Activated CD4-positive, alpha-beta T cell treated with anti-CD3 and anti-CD28 coated beads for 36 hours (primary cell): Measurements from ENCODE around the gene S100A10. TPM values are rescaled to one million over a fixed set of nuclear protein-coding genes. Genes with fewer than 3 reads are reported as not detected.

Experiments
- ATAC-seq: fragments of 200-7000 bp; cut with Tn5 transposase; one replicate; pipeline ENCODE4 v1.10.0; 2021; ENCODE audit warnings: mild to moderate bottlenecking, moderate library complexity
- CTCF ChIA-PET: fragments of 350-600 bp; sonication (Branson Sonifier 250); formaldehyde crosslinking; loops from one replicate; lab custom pipeline; 2021; ENCODE audit warnings: antibody characterized with exemption; lab: Charles Lee
- POLR2A ChIA-PET: fragments of 350-600 bp; sonication (Branson Sonifier 250); formaldehyde crosslinking; loops from one replicate; lab custom pipeline; 2021; ENCODE audit warnings: antibody characterized with exemption, inconsistent platforms; lab: Charles Lee
- DNase-seq: peaks from one replicate; pipeline ENCODE4 v3.0.0-alpha.2; 2020
- H3K27ac Mint-ChIP-seq: one replicate; pipeline ENCODE4 v1.8.0; 2021; ENCODE audit warnings: mixed read lengths
- H3K27me3 Mint-ChIP-seq: one replicate; pipeline ENCODE4 v1.8.0; 2021; ENCODE audit warnings: mixed read lengths
- H3K36me3 Mint-ChIP-seq: one replicate; pipeline ENCODE4 v1.8.0; 2021; ENCODE audit warnings: low read depth, mixed read lengths
- H3K4me1 Mint-ChIP-seq: one replicate; pipeline ENCODE4 v1.8.0; 2021; ENCODE audit warnings: mixed read lengths
- H3K4me3 Mint-ChIP-seq: one replicate; pipeline ENCODE4 v1.8.0; 2021; ENCODE audit warnings: mild to moderate bottlenecking, moderate library complexity, mixed read lengths
- H3K9me3 Mint-ChIP-seq: one replicate; pipeline ENCODE4 v1.8.0; 2021; ENCODE audit warnings: low read depth, mixed read lengths
- intact Hi-C, 2 experiments: fragments of 100-400 bp; cut with DNase I in 1 of 2; cut with micrococcal nuclease in 1 of 2; formaldehyde crosslinking; loops; one replicate each; pipeline versions ENCODE4 v1.14.2 to v1.15.1; 2022 to 2024; cut with DNase I, micrococcal nuclease
- total RNA-seq, 2 experiments: library from RNA; stranded (reverse); gene quantifications; one replicate each; pipeline ENCODE4 v1.2.3, GENCODE V29; 2021

The S100A10 gene
- total RNA-seq, 2 experiments from 2014 or later = 230 to 246 TPM

- POLR2A ChIA-PET = interaction anchor here (0.7 kb wide), 1 partner anchor 12 kb away, joined by 4 read pairs; no protein-coding TSS in a partner anchor
- Mint-ChIP-seq H3K4me1 (peaks cover 17% of the 10 kb centered on the region), H3K36me3 (peaks cover 21% of the 10 kb centered on the region), H3K27ac (no peak overlapping the region), H3K9me3 (no peaks in the 10 kb centered on the region), H3K4me3 (no peak overlapping the region), H3K27me3 (no peaks in the 10 kb centered on the region)
- CTCF ChIA-PET = interaction anchor here (0.7 to 2.3 kb wide), 4 partner anchors 10 to 69 kb away, joined by 3 to 11 read pairs (median 4); no protein-coding TSS in a partner anchor
- DNase-seq (no peak), ATAC-seq (no peak)
- intact Hi-C loops = no loop called here
Observed at GRCh38 chr1:151977662-151978230, 15.9 kb downstream of the S100A10 start.

GRCh38 chr1:151976858-151977257 lies 16.8 kb downstream of the S100A10 start:
- Mint-ChIP-seq H3K4me1 (peaks cover 20% of the 10 kb centered on the region), H3K36me3 (peaks cover 13% of the 10 kb centered on the region), H3K27me3 (no peaks in the 10 kb centered on the region), H3K27ac (no peak overlapping the region), H3K9me3 (no peaks in the 10 kb centered on the region), H3K4me3 (no peak overlapping the region)
- DNase-seq (no peak), ATAC-seq (no peak)
- ChIA-PET POLR2A (interaction anchor here (0.7 kb wide), 1 partner anchor 13 kb away, joined by 4 read pairs; no protein-coding TSS in a partner anchor), CTCF (interaction anchor here (1.0 to 2.3 kb wide), 5 partner anchors 9 to 68 kb away, joined by 3 to 11 read pairs (median 4); no protein-coding TSS in a partner anchor)
- intact Hi-C loops = no loop called here

GRCh38 chr1:151976015-151976343 lies 17.7 kb downstream of the S100A10 start:
- intact Hi-C loops = no loop called here
- Mint-ChIP-seq H3K9me3 (no peaks in the 10 kb centered on the region), H3K27ac (no peak overlapping the region), H3K27me3 (no peaks in the 10 kb centered on the region), H3K36me3 (peaks cover 6% of the 10 kb centered on the region), H3K4me1 (peaks cover 20% of the 10 kb centered on the region), H3K4me3 (no peak overlapping the region)
- ChIA-PET CTCF (interaction anchor here (0.8 to 2.3 kb wide), 8 partner anchors 8 to 446 kb away, joined by 3 to 11 read pairs (median 6); no protein-coding TSS in a partner anchor), POLR2A (no interaction called here)
- ATAC-seq (no peak), DNase-seq (no peak)

GRCh38 chr1:151975311-151976014 lies 18.2 kb downstream of the S100A10 start:
- H3K27ac Mint-ChIP-seq = no peak overlapping the region
- DNase-seq (no peak), ATAC-seq (no peak)
- H3K4me3 Mint-ChIP-seq = no peak overlapping the region
- ChIA-PET CTCF (interaction anchor here (0.8 to 2.2 kb wide), 7 partner anchors 8 to 59 kb away, joined by 3 to 9 read pairs (median 4); no protein-coding TSS in a partner anchor), POLR2A (no interaction called here)
- peaks cover under 1% of the 10 kb centered on the region for H3K36me3 Mint-ChIP-seq
- intact Hi-C loops = no loop called here
- H3K27me3 Mint-ChIP-seq = no peaks in the 10 kb centered on the region
- H3K4me1 Mint-ChIP-seq = peaks cover 16% of the 10 kb centered on the region
- no peaks in the 10 kb centered on the region for H3K9me3 Mint-ChIP-seq

GRCh38 chr1:151972542-151973248 lies 21.0 kb downstream of the S100A10 start:
- intact Hi-C loops = loop anchor here (1.0 kb wide), 2 partner anchors 12 to 21 kb away; partner anchors contain the start of gene S100A10 (in 1 of the 2)
- POLR2A ChIA-PET = interaction anchor here (0.7 kb wide), 1 partner anchor 28 kb away, joined by 3 read pairs; no protein-coding TSS in a partner anchor
- Mint-ChIP-seq H3K4me3 (no peak overlapping the region), H3K36me3 (no peaks in the 10 kb centered on the region), H3K27ac (peak overlapping the region; percentile 58), H3K27me3 (no peaks in the 10 kb centered on the region), H3K4me1 (peaks cover 21% of the 10 kb centered on the region), H3K9me3 (no peaks in the 10 kb centered on the region)
- CTCF ChIA-PET = interaction anchor here (0.6 to 11.2 kb wide), 11 partner anchors 9 to 214 kb away, joined by 3 to 172 read pairs (median 4); no protein-coding TSS in a partner anchor
- ATAC-seq = peak; percentile 94
- DNase-seq = peak; percentile 58

GRCh38 chr1:151970626-151971025 lies 23.0 kb downstream of the S100A10 start:
- no peak overlapping the region for H3K4me3 Mint-ChIP-seq
- DNase-seq (no peak), ATAC-seq (no peak)
- no peaks in the 10 kb centered on the region for H3K36me3 Mint-ChIP-seq
- ChIA-PET CTCF (interaction anchor here (0.7 to 11.2 kb wide), 8 partner anchors 14 to 394 kb away, joined by 3 to 172 read pairs (median 18); partner anchors contain the start of gene S100A11), POLR2A (interaction anchor here (0.6 kb wide), 1 partner anchor 31 kb away, joined by 3 read pairs; no protein-coding TSS in a partner anchor)
- intact Hi-C loops = no loop called here
- peaks cover 21% of the 10 kb centered on the region for H3K4me1 Mint-ChIP-seq
- H3K27me3 Mint-ChIP-seq = no peaks in the 10 kb centered on the region
- H3K27ac Mint-ChIP-seq = no peak overlapping the region
- no peaks in the 10 kb centered on the region for H3K9me3 Mint-ChIP-seq

- H3K27ac Mint-ChIP-seq = no peak overlapping the region
- POLR2A ChIA-PET = interaction anchor here (0.6 kb wide), 1 partner anchor 31 kb away, joined by 3 read pairs; no protein-coding TSS in a partner anchor
Observed at GRCh38 chr1:151970128-151970527, 23.5 kb downstream of the S100A10 start.

GRCh38 chr1:151968791-151969399 lies 24.8 kb downstream of the S100A10 start:
- CTCF ChIA-PET = interaction anchor here (1.1 to 11.2 kb wide), 21 partner anchors 10 to 216 kb away, joined by 3 to 172 read pairs (median 7); partner anchors contain the start of gene S100A11
- no peaks in the 10 kb centered on the region for H3K36me3 Mint-ChIP-seq

More at GRCh38 chr1:151970128-151970527, 23.5 kb downstream of the S100A10 start:
- no peaks in the 10 kb centered on the region for H3K27me3 Mint-ChIP-seq
- H3K36me3 Mint-ChIP-seq = no peaks in the 10 kb centered on the region
- no peaks in the 10 kb centered on the region for H3K9me3 Mint-ChIP-seq
- CTCF ChIA-PET = interaction anchor here (0.7 to 11.2 kb wide), 11 partner anchors 14 to 212 kb away, joined by 3 to 172 read pairs (median 5); partner anchors contain the start of gene S100A11
- DNase-seq (no peak), ATAC-seq (no peak)
- H3K4me1 Mint-ChIP-seq = peaks cover 21% of the 10 kb centered on the region
- intact Hi-C loops = no loop called here
- no peak overlapping the region for H3K4me3 Mint-ChIP-seq

GRCh38 chr1:151968058-151968457 lies 25.6 kb downstream of the S100A10 start:
- ChIA-PET POLR2A (interaction anchor here (0.5 to 0.6 kb wide), 3 partner anchors 67 to 354 kb away, joined by 3 to 4 read pairs (median 3); no protein-coding TSS in a partner anchor), CTCF (interaction anchor here (0.6 to 11.2 kb wide), 28 partner anchors 8 to 217 kb away, joined by 3 to 172 read pairs (median 5); partner anchors contain the start of gene S100A11)
- no peak overlapping the region for H3K27ac Mint-ChIP-seq
- DNase-seq (peak; percentile 63), ATAC-seq (peak; percentile 78)
- H3K36me3 Mint-ChIP-seq = no peaks in the 10 kb centered on the region
- no peaks in the 10 kb centered on the region for H3K9me3 Mint-ChIP-seq
- no peak overlapping the region for H3K4me3 Mint-ChIP-seq
- H3K4me1 Mint-ChIP-seq = peaks cover 18% of the 10 kb centered on the region
- intact Hi-C loops = loop anchor here (1.0 to 10.0 kb wide), 6 partner anchors 29 to 217 kb away; no protein-coding TSS in a partner anchor
- no peaks in the 10 kb centered on the region for H3K27me3 Mint-ChIP-seq

More at GRCh38 chr1:151968791-151969399, 24.8 kb downstream of the S100A10 start:
- no peaks in the 10 kb centered on the region for H3K27me3 Mint-ChIP-seq
- H3K4me3 Mint-ChIP-seq = no peak overlapping the region
- intact Hi-C loops = loop anchor here (1.0 to 10.0 kb wide), 6 partner anchors 28 to 216 kb away; no protein-coding TSS in a partner anchor
- peaks cover 21% of the 10 kb centered on the region for H3K4me1 Mint-ChIP-seq
- no peaks in the 10 kb centered on the region for H3K9me3 Mint-ChIP-seq
- H3K27ac Mint-ChIP-seq = no peak overlapping the region
- ATAC-seq = no peak
- no peak for DNase-seq
- POLR2A ChIA-PET = interaction anchor here (0.5 kb wide), 1 partner anchor 78 kb away, joined by 3 read pairs; no protein-coding TSS in a partner anchor

GRCh38 chr1:151967091-151967490 lies 26.6 kb downstream of the S100A10 start:
- Mint-ChIP-seq H3K36me3 (no peaks in the 10 kb centered on the region), H3K27me3 (no peaks in the 10 kb centered on the region), H3K4me1 (peaks cover 9% of the 10 kb centered on the region), H3K9me3 (no peaks in the 10 kb centered on the region), H3K4me3 (no peak overlapping the region), H3K27ac (no peak overlapping the region)
- no peak for ATAC-seq
- ChIA-PET POLR2A (no interaction called here), CTCF (interaction anchor here (0.7 to 11.2 kb wide), 13 partner anchors 8 to 83 kb away, joined by 3 to 172 read pairs (median 8); partner anchors contain the start of gene S100A11)
- no peak for DNase-seq
- intact Hi-C loops = loop anchor here (5.0 to 10.0 kb wide), 2 partner anchors 35 to 218 kb away; no protein-coding TSS in a partner anchor
